ENCODE data around the gene MR1.

MR1 gene

DNA sequence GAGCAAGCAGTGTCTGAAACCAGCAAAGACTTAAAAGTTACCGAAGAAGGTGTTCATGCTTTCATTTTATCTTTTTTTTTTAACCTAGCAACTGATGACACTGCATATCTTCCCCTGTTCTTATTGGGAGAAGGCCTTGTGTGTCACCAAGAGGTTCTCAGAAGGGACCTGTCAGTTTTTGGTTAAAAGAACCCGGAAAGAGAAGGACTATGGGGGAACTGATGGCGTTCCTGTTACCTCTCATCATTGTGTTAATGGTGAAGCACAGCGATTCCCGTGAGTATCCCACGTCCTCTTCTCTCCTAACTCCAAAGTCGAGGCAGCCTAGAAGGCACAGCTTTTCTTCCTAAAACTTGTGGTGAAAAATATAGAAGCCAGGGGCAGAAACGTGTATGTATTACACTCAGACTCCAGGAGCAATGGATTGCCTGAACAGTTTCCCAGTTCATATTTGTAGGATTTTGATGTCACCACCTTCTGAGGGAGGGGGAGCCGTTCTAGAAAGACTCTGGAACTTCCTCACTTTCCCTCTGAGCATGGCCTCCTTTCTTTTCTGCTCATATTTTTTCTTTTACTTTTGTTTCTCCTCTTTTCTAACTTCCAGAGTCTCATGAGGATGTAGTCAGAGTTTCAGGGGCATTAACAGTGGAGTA lies at the start of gene MR1:
Gene MR1 (plus strand): TSS at position 185 of the 653 bp plus-strand sequence. CDS start 25 bp downstream, at position 210.
- DNase-seq = peak; percentile 89

DNA sequence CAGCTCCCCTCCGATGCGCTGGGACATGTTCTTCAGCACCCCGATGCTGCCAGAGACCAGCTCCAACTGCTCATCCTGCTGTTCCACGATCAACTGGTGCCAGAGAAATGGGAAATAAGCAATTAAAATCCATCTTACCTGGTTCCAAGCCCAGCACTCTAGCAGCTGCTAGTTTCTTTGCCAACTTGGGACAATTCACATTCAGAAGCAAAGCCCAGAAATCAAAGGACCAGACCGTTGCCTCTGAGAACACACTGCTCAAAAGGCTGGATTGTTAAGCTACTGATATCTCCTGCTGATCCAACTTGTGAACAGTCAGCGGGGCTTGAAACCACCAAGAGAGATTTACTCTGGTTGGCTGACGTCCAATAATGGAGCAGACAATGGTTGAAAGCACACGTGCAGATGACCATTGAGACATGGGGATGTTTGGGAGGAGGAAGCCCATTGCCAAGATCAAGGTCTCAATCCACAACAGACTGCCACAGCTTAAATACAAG lies 45.5 kb upstream of the MR1 start:
- no peak for DNase-seq

DNA sequence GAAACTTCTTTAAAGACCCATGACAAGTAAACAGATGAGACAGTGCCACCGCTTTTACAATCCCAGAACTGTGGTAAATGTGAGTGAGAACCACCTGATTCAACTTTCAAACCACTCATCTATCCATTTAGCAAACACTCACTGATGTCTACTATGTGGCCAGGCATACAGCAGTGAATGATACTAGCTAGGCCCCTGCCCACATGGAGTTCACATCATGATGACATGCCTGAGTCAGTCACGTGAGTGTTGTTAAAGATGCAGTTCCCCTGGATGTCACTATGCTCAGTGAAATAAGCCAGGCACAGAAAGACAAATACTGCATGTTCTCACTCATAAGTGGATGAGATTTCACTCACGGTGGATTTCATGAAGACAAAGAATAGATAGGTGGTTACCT lies 39.5 kb upstream of the MR1 start:
- no peak for DNase-seq

DNA sequence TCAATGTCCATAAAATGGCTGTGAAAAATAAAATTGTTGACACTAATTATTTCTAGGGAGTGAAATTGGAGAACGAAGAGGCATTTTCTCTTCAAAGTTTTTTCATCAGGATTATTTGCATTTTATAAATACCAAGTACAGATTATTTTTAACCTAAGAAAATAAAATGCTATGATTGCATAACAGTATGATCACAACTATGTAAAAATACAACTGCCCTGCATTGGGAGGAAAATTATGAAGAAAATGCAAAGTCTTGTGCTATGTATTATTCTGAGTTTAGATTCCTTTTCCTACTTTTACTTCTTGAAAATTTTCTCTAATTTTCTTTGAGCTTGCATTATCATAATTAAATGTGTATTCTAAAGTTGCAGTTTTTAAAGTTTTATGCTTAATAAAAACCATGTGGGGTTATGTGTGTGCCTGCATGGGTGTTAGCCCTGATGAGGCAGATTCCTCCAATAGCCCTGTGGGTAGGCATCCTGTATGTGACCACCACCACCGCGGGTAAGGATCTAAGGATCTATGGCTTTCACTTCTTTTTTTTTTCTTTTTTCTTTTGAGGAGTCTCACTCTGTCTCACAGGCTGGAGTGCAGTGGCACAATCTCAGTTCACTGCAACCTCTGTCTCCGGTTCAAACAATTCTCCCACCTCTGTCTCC lies 35.8 kb upstream of the MR1 start:
- no peak for DNase-seq

- no peak for DNase-seq
Measured at GRCh38 chr1:181001091-181001780, 32.5 kb upstream of the MR1 start.

DNA sequence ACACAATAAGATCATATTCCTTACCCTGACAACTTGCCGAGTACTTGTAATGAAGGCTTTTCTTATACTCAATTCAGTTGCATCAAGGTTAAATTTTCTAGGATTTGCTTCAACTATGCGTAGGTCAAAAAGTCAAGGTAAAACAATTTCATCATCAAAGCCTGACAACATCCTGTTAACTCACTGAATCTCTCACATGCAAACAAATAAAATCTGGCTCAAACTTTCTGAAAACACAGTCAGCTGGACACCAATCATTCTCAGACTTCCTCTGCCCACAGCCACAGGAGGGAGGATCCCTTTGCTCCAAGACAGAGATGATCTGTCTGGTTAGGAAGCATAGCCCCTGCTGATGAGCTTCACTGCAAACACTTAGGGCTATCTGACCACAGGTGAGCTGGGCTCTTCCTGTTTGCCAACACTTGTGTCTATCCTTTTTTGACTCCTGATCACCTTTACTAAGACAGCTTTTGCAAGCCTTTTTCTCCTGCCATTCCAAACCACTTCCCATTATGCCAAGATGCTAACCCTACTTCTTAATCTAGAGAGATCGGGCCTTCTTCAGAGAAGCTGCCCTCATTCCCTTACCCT lies 31.1 kb upstream of the MR1 start:
- no peak for DNase-seq

DNA sequence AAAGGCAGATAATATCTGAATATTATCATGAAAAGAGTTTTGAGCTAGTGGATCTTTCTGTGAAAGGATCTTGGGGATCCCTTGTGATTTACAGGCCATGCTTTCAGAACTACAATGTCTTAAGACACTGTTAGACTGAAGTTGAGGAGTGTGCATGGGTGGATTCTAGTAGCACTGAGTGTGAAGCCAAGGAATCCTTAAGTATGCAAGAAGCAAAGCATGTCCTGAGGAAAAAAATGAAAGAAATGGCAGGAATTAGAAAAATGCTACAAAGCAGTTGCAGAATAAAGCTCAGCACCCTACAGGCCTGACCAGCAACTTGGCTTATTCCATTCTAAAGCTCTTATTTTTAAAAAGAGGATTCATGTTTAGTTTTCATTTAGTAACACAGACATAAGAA lies 23.0 kb upstream of the MR1 start:
- no peak for DNase-seq

GRCh38 chr1:181011301-181012202 lies 22.2 kb upstream of the MR1 start:
- DNase-seq = no peak

DNA sequence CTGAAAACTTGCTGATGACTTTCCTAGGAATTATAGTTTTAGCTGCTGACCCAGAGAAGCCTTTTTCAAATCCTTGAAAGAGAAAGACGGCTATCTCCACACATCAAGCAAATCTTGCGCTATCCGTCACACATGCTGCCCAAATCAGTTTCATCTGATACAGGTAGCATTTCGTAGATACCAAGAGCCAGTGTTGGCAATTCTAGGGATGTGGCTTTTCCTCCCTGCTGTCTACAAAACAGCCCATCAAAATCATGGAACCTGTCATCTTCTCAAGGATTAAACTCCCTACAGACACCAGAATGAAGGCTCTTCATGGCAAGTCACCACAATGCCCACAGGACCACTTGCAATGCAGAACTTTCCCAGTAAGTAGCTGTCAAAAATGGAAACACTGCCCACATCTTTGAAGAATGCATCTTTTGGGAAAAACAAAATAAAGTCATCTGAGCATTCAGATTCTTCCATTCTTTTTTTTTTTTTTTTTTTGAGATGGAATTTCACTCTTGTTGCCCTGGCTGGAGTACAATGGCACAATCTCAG lies 21.5 kb upstream of the MR1 start:
- no peak for DNase-seq

- DNase-seq = no peak
Measured at GRCh38 chr1:181013144-181013543, 20.6 kb upstream of the MR1 start.

GRCh38 chr1:181014477-181015250 lies 19.1 kb upstream of the MR1 start:
- DNase-seq = no peak

DNA sequence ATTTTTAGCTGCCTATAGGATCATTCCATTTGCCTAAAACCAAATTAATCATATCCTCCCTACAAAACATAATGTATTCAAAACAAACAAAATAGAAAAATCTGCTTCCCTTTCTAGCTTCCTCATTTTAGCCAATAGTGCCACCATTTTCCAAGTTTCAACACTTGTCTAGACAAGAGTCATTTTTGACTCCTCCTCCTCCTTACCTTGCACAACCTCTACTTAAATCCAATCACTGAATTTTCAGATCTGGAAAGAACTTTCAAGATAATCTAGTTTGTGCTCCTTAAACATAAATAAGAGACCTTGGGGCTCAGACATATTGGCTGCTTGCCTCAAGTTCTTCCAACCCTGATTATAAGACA lies 18.6 kb upstream of the MR1 start:
- DNase-seq = no peak

GRCh38 chr1:181016563-181016962 lies 17.2 kb upstream of the MR1 start:
- no peak for DNase-seq

GRCh38 chr1:181018901-181019681 lies 14.7 kb upstream of the MR1 start:
- DNase-seq = no peak

DNA sequence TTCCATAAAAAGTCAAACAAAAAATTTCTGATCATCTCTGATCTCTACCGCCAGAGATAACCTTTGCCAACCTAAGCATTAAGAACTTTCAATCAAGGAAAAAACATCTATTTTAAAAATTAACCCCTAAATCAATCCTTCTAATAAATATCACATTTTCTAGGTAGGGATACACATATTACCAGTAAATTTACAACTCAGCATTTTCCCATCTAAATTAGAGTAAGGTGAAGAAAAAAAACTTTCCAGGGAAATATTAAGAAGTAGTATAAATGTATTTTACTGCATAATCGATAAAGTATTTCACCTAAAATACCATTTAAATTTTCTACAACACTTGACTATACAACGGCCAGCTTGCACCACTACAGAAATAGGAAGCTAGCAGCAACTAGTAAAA lies 12.6 kb upstream of the MR1 start:
- no peak for DNase-seq

DNA sequence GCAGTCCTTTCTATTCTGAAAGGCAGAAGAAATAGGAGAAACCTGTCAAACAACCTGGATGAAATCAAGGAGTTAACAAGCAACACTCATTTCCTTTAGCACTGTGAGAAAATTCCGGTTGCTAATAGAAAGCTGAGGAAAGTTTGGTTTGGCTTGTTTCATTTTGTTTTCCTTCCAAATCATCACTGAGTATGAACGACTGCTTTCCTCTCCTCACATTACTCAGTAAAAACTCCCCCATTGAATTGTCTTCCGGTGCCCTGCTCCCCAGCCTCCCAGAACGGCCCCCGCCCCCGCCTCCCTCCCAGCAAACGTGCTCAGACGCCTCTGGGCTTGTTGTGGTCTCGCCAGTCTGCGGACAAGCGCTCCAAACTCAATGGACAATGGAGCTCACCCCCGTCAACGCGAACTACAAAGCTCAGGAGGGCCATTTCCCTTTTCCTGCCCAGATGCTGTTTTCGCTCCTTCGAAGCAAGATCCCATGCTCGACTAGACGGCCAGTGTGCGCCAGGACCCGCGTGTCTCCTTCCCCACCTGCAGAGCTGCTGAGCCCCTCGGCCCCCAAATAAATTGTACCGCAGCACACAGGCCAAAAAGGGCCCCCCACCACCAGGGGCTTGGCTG lies 11.9 kb upstream of the MR1 start:
- DNase-seq = peak; percentile 63

- no peak for DNase-seq
Measured at GRCh38 chr1:181023265-181024057, 10.3 kb upstream of the MR1 start.

DNA sequence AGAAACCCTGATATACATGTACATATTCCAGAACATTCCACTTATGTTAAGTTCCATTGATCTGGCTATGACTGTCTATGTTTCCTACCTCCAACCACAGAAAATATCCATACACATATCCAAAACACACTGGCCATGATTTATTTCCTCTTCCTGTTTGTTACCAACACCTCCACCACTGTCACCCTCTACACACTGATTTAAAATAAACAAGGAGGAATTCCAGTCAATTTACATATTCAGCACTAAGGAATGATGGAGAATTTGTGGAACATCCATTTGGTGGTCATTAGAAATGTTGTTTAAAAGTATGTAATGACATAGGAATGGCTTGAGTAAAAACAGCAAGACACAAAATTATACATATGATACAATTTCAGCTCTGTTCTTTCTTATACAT lies 5.6 kb upstream of the MR1 start:
- no peak for DNase-seq

DNA sequence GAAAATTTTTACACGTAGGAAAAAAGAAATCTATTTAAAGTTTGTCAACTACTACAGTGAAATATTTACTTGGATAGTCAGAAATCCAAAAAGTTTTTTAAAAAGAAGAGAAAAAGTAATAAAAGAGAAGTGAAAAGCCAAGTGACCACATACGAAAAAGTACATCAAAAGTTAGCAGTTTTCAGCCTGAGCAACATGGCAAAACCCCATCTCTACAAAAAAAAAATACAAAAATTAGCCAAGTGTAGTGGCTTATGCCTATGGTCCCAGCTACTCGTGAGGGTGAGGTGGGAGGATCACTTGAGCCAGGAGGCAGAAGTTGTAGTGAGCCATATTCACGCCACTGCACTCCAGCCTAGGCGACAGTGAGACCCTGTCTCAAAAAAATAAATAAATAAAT lies 5.2 kb upstream of the MR1 start:
- no peak for DNase-seq

All from CD4-positive, alpha-beta T cell treated with Interleukin-10 for 1 hour (primary cell).